ENCODE results near the gene LRRTM4.

DNA sequence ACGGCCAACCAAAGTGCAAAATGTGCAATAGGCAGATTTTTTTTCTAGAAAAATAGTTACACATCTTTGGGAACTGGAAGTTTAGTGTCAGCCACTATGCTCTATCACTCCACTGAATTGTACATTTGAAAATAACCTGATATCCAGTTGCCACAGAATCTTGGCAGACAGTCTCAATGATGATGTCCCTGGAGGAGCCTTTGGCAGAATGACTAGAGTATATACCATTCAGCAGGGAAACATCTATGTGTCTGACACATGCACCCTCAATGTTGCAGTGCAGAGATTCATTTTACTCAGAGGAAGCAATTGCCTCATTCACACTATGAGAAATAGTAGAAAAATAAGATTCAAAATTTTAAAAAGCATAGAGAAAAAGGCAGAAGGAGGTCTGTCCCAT, 475.8 kb downstream of the LRRTM4 start:
- TF ChIP-seq CTCF (conservative IDR thresholded peaks at IDR 0.05; ENCODE audit: low read depth in 2 of 2) (no peak), EZH2 (IDR thresholded peaks at IDR 0.05; ENCODE audit: low read depth, unreplicated experiment) (no peak), POLR2AphosphoS5 (IDR thresholded peaks at IDR 0.05; ENCODE audit: low read depth) (no peak), EZH2phosphoT487 (IDR thresholded peaks at IDR 0.05; ENCODE audit: unreplicated experiment) (no peak)
